Measurements from ENCODE around the gene EXOC5.
"Not testable (repeated sequence)": the region's sequence is repeated elsewhere in the genome, so short reads cannot be mapped to it uniquely, and the experiment has no call there.

EXOC5 gene

DNA sequence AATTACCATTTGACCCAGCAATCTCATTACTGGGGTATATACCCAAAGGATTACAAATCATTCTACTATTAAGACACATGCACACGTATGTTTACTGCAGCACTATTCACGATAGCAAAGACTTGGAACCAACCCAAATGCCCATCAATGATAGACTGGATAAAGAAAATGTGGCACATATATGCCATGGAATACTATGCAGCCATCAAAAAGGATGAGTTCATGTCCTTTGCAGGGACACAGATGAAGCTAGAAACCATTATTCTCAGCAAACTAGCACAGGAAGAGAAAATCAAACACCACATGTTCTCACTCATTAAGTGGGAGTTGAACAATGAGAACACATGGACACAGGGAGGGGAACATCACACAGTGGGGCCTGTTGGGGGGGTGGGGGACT lies 40.4 kb downstream of the EXOC5 start:
- H3K27ac Mint-ChIP-seq; ATAC-seq (replicated peaks); DNase-seq; H3K27me3 Mint-ChIP-seq; H3K4me1 Mint-ChIP-seq; H3K9me3 Mint-ChIP-seq; H3K4me3 Mint-ChIP-seq: not testable (repeated sequence)
- peaks cover 48 to 62% of the 10 kb centered on the region in 2 donors for H3K36me3 Mint-ChIP-seq

DNA sequence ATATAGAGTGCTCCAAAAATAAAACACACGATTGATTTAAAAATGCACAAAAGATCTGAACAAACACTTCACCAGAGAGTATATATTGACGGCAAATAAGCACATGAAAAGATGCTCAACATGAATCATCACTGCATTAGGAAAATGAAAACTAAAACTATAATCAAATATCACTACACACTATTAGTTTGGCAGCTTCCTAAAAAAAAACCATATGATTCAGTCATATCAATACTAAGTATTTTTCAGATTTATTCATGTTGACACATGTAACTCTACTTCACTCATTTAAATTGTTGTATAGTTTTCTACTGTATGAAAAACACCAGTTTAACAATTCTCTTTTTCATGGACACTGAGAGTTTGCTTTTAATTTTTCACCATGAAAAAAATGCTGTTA lies 41.6 kb downstream of the EXOC5 start:
- no peak for ATAC-seq (replicated peaks)
- H3K27ac Mint-ChIP-seq, result no peak overlapping the region
- peaks cover 51 to 63% of the 10 kb centered on the region in 2 donors for H3K36me3 Mint-ChIP-seq
- peaks cover 3 to 4% of the 10 kb centered on the region in 2 donors for H3K9me3 Mint-ChIP-seq
- no peak for DNase-seq
- no peak overlapping the region for H3K4me3 Mint-ChIP-seq
- no peaks in the 10 kb centered on the region for H3K27me3 Mint-ChIP-seq
- peaks cover 2 to 5% of the 10 kb centered on the region in 2 donors for H3K4me1 Mint-ChIP-seq

DNA sequence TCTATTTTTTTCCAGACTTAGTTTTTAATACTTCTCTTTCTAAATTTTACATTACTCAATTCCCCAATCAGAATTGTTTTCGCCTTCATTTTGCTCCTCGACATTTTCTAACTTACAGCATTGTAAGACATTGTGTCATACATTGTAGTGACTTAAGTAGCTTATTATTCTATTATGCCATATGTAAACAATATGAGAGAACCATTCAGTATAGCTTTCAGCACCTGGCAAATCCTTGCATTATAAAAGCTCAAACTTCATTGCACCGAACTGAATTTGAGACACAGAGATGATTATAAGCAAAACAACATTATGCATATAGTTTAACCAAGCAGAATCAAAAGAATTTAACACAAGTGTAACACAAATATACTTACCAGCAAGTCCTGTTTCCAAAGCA lies 46.8 kb downstream of the EXOC5 start:
- DNase-seq (no peak), ATAC-seq (replicated peaks) (no peak)
- no peaks in the 10 kb centered on the region for H3K9me3 Mint-ChIP-seq
- H3K27ac Mint-ChIP-seq, result no peak overlapping the region
- peaks cover 38 to 51% of the 10 kb centered on the region in 2 donors for H3K36me3 Mint-ChIP-seq
- H3K27me3 Mint-ChIP-seq, result no peaks in the 10 kb centered on the region
- no peak overlapping the region for H3K4me3 Mint-ChIP-seq
- no peaks in the 10 kb centered on the region for H3K4me1 Mint-ChIP-seq

DNA sequence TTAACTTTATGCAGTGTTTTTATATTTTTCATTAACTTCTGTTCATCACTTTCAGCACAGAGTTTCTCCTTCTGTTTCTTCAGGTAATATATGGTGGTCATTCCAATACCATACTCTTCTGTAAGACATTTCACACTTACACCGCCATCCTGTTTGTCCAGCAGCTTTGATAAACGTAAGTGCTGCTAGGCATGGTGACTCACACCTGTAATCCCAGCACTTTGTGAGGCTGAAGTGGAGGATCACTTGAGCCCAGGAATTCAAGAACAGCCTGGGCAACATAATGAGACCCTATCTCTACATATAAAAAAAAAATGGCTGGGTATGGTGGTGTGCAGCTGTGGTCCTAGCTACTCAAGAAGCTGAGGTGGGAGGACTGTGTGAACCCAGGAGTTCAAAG lies 55.8 kb downstream of the EXOC5 start:
- Mint-ChIP-seq H3K27ac (peak overlapping the region; percentile 14), H3K27me3 (no peaks in the 10 kb centered on the region), H3K9me3 (peaks cover 0 to 3% of the 10 kb centered on the region in 2 donors), H3K36me3 (peaks cover 42 to 63% of the 10 kb centered on the region in 2 donors), H3K4me1 (peaks cover 0 to 1% of the 10 kb centered on the region in 2 donors), H3K4me3 (no peak overlapping the region)
- no peak for ATAC-seq (replicated peaks)
- no peak for DNase-seq

DNA sequence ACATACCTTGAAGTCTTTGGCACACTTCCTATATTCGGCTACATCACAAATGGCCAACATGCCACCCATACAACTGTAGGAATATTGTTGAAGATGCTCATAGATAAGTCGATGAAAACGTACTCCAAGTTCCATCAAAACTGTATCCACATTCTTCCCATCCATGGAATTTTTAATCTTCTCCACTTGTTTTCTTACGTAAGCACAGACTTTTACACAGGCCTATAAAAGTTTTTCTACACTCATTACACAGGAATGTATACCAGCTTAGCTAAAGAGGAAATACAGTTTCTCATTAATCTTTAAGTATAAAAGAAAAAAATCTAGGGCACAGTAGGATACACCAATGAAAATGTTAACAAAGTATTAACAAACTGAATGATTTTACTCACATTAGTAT lies 59.1 kb downstream of the EXOC5 start:
- no peak overlapping the region for H3K4me3 Mint-ChIP-seq
- peaks cover 0 to under 1% of the 10 kb centered on the region in 2 donors for H3K4me1 Mint-ChIP-seq
- H3K27me3 Mint-ChIP-seq, result no peaks in the 10 kb centered on the region
- no peak overlapping the region for H3K27ac Mint-ChIP-seq
- H3K9me3 Mint-ChIP-seq, result peaks cover 0 to 2% of the 10 kb centered on the region in 2 donors
- no peak for DNase-seq
- peaks cover 27 to 42% of the 10 kb centered on the region in 2 donors for H3K36me3 Mint-ChIP-seq
- no peak for ATAC-seq (replicated peaks)

DNA sequence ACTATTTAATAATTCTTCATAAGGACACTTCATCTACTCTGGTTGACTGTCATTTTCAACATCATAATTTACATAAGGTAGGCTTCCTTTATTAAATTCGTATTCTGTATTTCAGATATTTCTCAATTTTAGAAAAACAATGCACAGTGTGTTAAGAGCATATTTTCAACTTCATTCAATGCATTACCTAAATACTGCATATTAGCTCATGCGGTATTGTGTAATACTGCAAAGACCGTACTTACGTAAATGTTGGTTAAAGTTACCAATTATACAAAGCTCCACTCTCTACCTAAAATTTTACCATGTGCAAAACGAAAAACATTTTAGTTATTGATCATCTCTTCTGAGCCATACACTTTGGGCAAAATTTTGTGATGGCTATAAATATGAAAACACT lies 62.8 kb downstream of the EXOC5 start:
- Mint-ChIP-seq H3K36me3 (peaks cover 5 to 17% of the 10 kb centered on the region in 2 donors), H3K27me3 (no peaks in the 10 kb centered on the region), H3K4me1 (no peaks in the 10 kb centered on the region), H3K4me3 (no peak overlapping the region), H3K27ac (no peak overlapping the region), H3K9me3 (no peaks in the 10 kb centered on the region)
- DNase-seq (no peak), ATAC-seq (replicated peaks) (no peak)

DNA sequence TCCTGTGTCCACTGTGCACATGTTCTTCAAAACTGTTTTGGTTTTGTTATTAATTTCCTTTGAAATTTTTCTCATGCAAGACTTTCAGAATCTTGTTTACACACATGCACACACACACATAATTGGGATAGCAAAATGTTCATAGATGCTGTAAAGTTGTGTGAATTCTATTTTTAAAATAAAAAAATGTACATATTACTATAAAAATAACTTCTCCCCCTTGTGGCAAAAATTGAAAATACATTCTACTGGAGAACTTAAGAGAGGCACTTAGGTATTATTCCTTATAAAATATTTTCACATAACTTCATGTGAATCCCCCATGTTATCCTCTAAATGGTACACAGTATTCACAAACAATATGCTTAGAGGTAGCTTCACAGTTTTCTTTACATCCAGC lies 66.0 kb downstream of the EXOC5 start:
- H3K9me3 Mint-ChIP-seq; ATAC-seq (replicated peaks); H3K4me1 Mint-ChIP-seq; H3K36me3 Mint-ChIP-seq; H3K27ac Mint-ChIP-seq; DNase-seq; H3K4me3 Mint-ChIP-seq; H3K27me3 Mint-ChIP-seq: not testable (repeated sequence)

DNA sequence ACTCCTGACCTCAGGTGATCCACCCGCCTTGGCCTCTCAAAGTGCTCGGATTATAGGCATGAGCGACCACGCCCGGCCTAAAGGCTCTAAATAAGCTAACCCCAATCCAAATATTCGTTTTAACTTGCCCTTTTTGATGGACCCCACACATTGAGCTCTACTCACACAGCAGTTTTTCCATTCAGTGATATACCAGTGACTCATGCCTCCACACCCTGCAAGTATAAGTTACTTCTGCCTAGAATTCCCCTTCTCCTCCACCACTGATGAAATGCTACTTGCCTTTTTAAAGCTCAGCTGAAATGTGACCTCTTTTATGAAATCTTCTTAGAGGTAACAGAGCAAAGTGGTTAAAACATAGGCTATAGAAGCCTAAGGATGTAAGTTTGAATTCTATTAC lies 68.8 kb downstream of the EXOC5 start:
- Mint-ChIP-seq H3K36me3 (peaks cover 0 to 4% of the 10 kb centered on the region in 2 donors), H3K27me3 (peaks cover 4 to 5% of the 10 kb centered on the region in 2 donors), H3K9me3 (no peaks in the 10 kb centered on the region), H3K4me3 (no peak overlapping the region), H3K4me1 (peaks cover 4 to 7% of the 10 kb centered on the region in 2 donors), H3K27ac (peak overlapping the region; percentile 84)
- ATAC-seq (replicated peaks) (peak; percentile 79 to 90), DNase-seq (no peak)

DNA sequence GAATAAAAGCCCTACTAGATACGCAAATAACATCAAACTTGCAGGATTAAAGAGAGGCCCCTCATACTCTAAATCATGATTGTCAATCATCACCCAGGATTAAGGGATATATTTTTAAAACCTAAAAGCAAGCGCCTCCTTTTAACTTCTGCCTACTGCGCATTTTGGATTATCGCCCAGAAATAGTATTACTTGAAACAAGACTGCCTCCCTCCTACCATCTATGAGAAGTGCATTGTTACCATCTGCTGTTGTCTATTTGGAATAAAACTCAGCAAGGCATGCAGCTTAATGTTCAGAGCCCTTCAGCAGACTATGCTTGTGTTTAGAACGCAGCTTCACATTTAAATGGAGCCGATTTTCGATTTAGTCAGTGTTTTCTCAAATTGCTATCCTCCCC lies 79.6 kb downstream of the EXOC5 start:
- no peaks in the 10 kb centered on the region for H3K36me3 Mint-ChIP-seq

DNA sequence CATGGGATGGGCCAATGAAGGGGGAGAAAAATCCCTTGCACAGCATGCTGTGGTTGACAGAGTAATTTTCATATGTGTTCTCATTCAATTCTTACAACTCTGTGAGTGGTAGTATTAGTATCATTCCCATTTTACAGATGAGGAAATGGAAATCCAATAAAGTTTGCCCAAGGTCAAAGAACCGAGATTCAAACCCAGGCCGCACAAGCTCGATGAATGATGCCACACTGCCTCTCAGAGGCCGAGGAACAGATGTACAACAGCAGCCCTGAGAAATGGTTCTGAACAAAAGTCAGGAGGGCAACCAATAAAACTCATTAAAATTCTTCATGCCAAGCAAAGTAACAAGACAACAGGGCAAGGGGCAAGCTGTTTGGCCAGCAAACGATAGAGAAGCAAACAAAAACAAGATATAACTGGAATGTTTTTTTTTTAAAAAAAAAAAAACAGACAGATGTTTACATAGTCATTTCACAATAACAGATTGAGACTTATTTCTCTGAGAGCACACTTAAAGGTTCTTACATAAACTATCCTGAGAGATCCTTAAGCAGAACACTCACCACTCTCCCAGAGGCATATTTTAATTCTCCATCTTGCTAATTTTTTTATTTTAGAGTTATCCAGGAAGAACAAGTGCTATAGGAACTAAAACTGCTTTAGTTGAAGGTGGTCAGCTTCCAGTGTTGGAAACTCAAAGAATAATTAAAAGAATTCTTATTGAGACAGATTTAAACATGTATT lies 85.8 kb downstream of the EXOC5 start:
- H3K4me1 Mint-ChIP-seq, result no peaks in the 10 kb centered on the region
- no peaks in the 10 kb centered on the region for H3K9me3 Mint-ChIP-seq
- ATAC-seq (replicated peaks) (no peak), DNase-seq (no peak)
- H3K4me3 Mint-ChIP-seq, result no peak overlapping the region
- H3K27me3 Mint-ChIP-seq, result peaks cover 16 to 24% of the 10 kb centered on the region in 2 donors
- no peak overlapping the region for H3K27ac Mint-ChIP-seq
- no peaks in the 10 kb centered on the region for H3K36me3 Mint-ChIP-seq

More for the DNA sequence above, 79.6 kb downstream of the EXOC5 start:
- no peaks in the 10 kb centered on the region for H3K9me3 Mint-ChIP-seq
- H3K4me1 Mint-ChIP-seq, result no peaks in the 10 kb centered on the region
- H3K27ac Mint-ChIP-seq, result no peak overlapping the region
- no peak for ATAC-seq (replicated peaks)
- H3K27me3 Mint-ChIP-seq, result peaks cover 17 to 33% of the 10 kb centered on the region in 2 donors
- DNase-seq, result no peak
- no peak overlapping the region for H3K4me3 Mint-ChIP-seq

DNA sequence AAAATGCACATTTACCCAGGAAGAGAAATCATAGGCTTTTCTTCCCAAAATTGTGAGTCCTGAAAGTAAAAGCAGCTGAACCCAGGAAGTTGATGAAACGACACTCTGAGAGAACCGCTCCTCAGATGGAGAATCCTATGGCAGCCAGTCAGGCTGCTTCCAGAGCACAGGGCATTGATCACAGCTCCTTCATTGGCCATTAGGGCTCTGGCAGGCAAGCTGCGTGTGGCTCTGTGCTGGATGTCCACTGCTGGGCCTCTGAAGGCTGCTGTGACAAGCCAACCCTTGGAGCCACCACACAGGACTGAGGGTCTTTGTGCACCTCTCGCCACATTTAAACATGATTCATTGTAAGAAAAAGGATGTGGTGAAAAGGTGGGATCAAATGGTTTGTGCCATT lies 89.4 kb downstream of the EXOC5 start:
- DNase-seq, result no peak
- Mint-ChIP-seq H3K4me3 (no peak overlapping the region), H3K4me1 (no peaks in the 10 kb centered on the region), H3K36me3 (no peaks in the 10 kb centered on the region), H3K27me3 (peaks cover 18 to 30% of the 10 kb centered on the region in 2 donors), H3K9me3 (no peaks in the 10 kb centered on the region), H3K27ac (no peak overlapping the region)
- ATAC-seq (replicated peaks), result no peak

DNA sequence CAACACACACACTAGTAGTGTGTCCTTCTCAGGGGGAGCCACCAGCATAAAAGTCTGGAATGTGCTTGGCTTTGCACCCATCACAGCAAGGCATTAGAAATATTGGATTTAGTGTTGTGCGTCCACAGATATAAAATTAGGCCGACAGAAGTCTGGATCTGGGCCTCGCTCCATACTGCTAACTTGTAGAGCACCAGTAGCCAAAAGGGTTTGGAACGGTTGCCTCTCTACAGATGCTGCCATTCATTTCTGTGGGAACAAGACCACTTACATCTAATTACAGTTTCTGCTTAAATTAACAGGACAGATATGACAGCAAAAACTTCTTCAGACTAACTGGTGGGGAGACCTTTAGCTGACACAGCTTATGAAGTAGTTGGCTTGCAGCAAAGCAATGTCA lies 94.2 kb downstream of the EXOC5 start:
- DNase-seq, result no peak
- Mint-ChIP-seq H3K27ac (no peak overlapping the region), H3K27me3 (peaks cover 22 to 33% of the 10 kb centered on the region in 2 donors), H3K9me3 (no peaks in the 10 kb centered on the region), H3K4me1 (no peaks in the 10 kb centered on the region), H3K4me3 (no peak overlapping the region), H3K36me3 (no peaks in the 10 kb centered on the region)
- ATAC-seq (replicated peaks), result no peak

DNA sequence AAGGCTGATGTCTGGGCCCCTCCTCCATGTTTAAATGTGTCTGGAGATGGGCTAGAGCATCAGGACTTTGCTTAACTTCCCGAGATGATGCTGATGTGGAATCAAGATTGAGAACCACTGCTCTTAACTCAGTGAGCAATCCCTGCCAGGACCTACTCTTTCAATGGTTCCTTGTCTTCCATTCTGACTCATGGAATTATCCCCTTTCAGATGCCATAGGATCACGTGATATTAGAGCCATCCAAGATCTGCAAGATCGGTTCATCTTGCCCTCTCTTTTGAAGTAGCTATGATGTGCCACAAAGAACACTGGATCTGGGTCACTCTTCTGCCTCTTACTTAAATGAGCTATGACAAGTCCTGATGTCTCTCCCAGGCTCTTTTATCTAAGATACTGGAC lies 96.8 kb downstream of the EXOC5 start:
- Mint-ChIP-seq H3K4me3 (no peak overlapping the region), H3K36me3 (no peaks in the 10 kb centered on the region), H3K9me3 (no peaks in the 10 kb centered on the region), H3K27ac (no peak overlapping the region), H3K27me3 (peaks cover 11 to 18% of the 10 kb centered on the region in 2 donors), H3K4me1 (no peaks in the 10 kb centered on the region)
- no peak for DNase-seq
- no peak for ATAC-seq (replicated peaks)

DNA sequence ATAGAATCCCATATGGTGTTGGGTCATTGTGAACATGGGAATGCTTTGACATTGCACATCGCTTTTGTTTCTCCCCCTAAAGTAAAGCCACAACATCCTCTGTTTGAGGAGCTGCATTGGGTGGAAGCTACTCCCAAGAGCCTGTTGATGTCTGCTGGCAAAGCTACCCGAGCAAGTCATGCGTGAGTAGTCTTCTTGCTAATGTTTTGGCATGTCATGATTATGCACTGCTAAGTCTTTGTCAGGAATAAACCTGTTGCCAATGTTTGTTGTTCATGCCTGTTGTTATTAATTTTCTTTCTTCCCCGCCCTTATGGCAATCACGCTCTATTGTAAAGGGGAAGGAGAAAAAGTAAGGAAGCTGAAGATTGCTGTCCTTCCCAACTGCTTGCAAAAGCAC lies 97.3 kb downstream of the EXOC5 start:
- Mint-ChIP-seq H3K9me3 (no peaks in the 10 kb centered on the region), H3K27me3 (peaks cover 10 to 16% of the 10 kb centered on the region in 2 donors), H3K4me1 (no peaks in the 10 kb centered on the region), H3K4me3 (no peak overlapping the region), H3K36me3 (no peaks in the 10 kb centered on the region), H3K27ac (no peak overlapping the region)
- no peak for DNase-seq
- no peak for ATAC-seq (replicated peaks)

DNA sequence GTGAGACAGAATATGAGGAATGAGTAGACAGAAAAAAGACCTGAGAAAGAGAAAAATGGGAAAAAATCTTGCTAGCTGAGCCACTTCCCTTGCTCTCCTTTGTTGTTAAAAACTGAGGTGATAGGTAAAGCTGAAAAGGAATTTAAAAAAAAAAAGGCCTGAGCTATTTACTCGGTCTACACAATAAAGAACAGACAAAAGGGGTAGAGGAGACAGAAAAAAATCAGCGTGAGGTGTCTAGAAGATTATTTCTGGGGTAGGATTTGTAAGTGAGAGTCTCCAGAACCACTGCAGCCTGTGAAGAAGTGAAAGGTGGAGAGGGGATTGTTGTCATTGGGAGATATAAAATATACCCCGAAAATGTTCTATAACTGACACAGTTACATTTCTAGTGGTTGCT lies 98.8 kb downstream of the EXOC5 start:
- ATAC-seq (replicated peaks), result no peak
- no peaks in the 10 kb centered on the region for H3K9me3 Mint-ChIP-seq
- no peak overlapping the region for H3K27ac Mint-ChIP-seq
- no peak for DNase-seq
- H3K4me1 Mint-ChIP-seq, result no peaks in the 10 kb centered on the region
- no peak overlapping the region for H3K4me3 Mint-ChIP-seq
- H3K36me3 Mint-ChIP-seq, result no peaks in the 10 kb centered on the region
- H3K27me3 Mint-ChIP-seq, result peaks cover 10% of the 10 kb centered on the region in 2 donors

Data from stimulated activated naive B cell treated with anti-CD40 and anti-IgM and Interleukin-4, amounts not matched to agents 10 μg/mL and 1 μg/mL and 100 μg/mL, for 72 hours (primary cell).